ENCODE data around the gene MPDZ. TPM values are rescaled to one million over a fixed set of nuclear protein-coding genes. Genes with fewer than 3 reads are reported as not detected.

Gene MPDZ
- total RNA-seq, 1 donor from 2014 or later: 31.0 TPM

DNA sequence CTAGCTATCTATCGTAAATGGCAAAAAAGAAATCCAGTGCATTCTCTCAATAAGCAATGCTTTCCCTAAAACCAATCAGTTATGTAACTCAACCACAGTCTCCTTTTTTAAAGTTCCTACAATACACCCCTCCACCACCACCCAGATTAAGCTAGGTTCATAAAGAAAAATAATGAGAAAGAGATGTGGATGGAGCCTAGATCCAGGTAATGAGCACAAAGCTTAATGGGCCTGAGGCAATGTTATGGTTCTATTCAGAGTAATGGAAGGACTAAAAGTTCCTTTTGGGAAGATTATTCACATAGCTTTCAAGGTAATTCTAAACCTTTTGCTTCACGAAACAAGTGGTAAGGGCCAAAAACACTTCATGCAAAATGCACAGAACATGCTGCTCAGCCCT lies 113.5 kb downstream of the MPDZ start:
- Mint-ChIP-seq H3K9me3 (ENCODE audit: unreplicated experiment) (no peaks in the 10 kb centered on the region), H3K4me1 (ENCODE audit: low read depth, unreplicated experiment) (no peaks in the 10 kb centered on the region), H3K27ac (ENCODE audit: unreplicated experiment) (no peak overlapping the region), H3K27me3 (ENCODE audit: low read depth, unreplicated experiment) (no peaks in the 10 kb centered on the region), H3K36me3 (ENCODE audit: low read depth, unreplicated experiment) (peaks cover 4% of the 10 kb centered on the region), H3K4me3 (ENCODE audit: unreplicated experiment) (no peak overlapping the region)
- Histone ChIP-seq H3K79me2 (ENCODE audit: insufficient read depth, low read length) (no peaks in the 10 kb centered on the region), H3K4me1 (ENCODE audit: insufficient read depth, low read length) (no peaks in the 10 kb centered on the region), H3K4me3 (ENCODE audit: insufficient read depth, low read depth, low read length) (no peak overlapping the region), H3K9ac (ENCODE audit: low read length) (no peak overlapping the region), H3K4me2 (ENCODE audit: low read length) (no peak overlapping the region), H2AFZ (ENCODE audit: low read depth, low read length) (no peak overlapping the region), H3K9me3 (ENCODE audit: insufficient read depth, low read depth, low read length) (no peaks in the 10 kb centered on the region), H3K36me3 (ENCODE audit: insufficient read depth, low read length) (peaks cover 3% of the 10 kb centered on the region), H4K20me1 (ENCODE audit: insufficient read depth, low read length) (no peaks in the 10 kb centered on the region), H3K27ac (ENCODE audit: low read depth, low read length) (no peak overlapping the region), H3K27me3 (ENCODE audit: insufficient read depth, low read length) (no peaks in the 10 kb centered on the region)
- TF ChIP-seq EZH2 (IDR thresholded peaks at IDR 0.05; ENCODE audit: insufficient read depth, low read length): no peak
- TF ChIP-seq, protein P1, sequence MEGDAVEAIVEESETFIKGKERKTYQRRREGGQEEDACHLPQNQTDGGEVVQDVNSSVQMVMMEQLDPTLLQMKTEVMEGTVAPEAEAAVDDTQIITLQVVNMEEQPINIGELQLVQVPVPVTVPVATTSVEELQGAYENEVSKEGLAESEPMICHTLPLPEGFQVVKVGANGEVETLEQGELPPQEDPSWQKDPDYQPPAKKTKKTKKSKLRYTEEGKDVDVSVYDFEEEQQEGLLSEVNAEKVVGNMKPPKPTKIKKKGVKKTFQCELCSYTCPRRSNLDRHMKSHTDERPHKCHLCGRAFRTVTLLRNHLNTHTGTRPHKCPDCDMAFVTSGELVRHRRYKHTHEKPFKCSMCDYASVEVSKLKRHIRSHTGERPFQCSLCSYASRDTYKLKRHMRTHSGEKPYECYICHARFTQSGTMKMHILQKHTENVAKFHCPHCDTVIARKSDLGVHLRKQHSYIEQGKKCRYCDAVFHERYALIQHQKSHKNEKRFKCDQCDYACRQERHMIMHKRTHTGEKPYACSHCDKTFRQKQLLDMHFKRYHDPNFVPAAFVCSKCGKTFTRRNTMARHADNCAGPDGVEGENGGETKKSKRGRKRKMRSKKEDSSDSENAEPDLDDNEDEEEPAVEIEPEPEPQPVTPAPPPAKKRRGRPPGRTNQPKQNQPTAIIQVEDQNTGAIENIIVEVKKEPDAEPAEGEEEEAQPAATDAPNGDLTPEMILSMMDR (IDR thresholded peaks at IDR 0.05; ENCODE audit: insufficient read depth, low read depth, low read length): no peak
- FAIRE-seq (no peak), DNase-seq (ENCODE audit: low read depth) (no peak)

DNA sequence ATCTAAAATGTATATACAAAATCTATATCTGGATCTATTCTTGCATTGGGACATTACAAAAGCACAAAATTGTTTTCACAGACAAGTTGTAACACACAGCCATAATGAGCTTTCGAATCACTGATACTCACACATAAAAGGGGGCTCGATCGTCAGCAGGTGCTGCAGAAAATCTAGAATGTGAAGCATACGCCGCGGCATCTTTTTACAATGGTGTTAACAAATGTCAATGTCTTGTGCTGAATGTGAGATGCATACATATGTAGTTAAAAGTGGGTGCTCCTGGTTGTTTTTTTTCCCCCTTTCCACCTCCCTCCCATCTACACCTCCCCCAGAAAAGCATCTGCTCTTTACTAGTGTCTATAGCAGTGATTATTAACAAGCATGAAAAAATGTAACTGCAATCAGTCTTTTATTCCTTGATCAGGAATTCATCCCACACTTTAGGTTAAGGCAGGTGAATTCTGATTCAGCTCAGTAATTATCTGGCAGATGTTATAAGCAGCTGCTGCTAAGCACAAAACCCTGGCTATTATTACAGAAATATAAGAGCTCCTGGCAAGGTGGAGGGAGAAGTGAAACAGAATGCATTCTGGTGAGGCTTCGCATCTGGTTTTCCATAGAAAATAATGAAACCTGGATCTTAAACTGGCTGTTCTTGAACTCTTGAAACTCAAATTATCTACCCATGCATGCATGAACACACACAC lies 114.1 kb downstream of the MPDZ start:
- Mint-ChIP-seq H3K4me1 (ENCODE audit: low read depth, unreplicated experiment) (no peaks in the 10 kb centered on the region), H3K9me3 (ENCODE audit: unreplicated experiment) (no peaks in the 10 kb centered on the region), H3K27me3 (ENCODE audit: low read depth, unreplicated experiment) (no peaks in the 10 kb centered on the region), H3K36me3 (ENCODE audit: low read depth, unreplicated experiment) (peaks cover 5% of the 10 kb centered on the region), H3K27ac (ENCODE audit: unreplicated experiment) (no peak overlapping the region), H3K4me3 (ENCODE audit: unreplicated experiment) (no peak overlapping the region)
- DNase-seq (ENCODE audit: low read depth) (no peak), FAIRE-seq (peak; percentile 63)
- Histone ChIP-seq H3K79me2 (ENCODE audit: insufficient read depth, low read length) (no peaks in the 10 kb centered on the region), H3K4me3 (ENCODE audit: insufficient read depth, low read depth, low read length) (no peak overlapping the region), H3K9ac (ENCODE audit: low read length) (no peak overlapping the region), H3K4me2 (ENCODE audit: low read length) (no peak overlapping the region), H3K27ac (ENCODE audit: low read depth, low read length) (no peak overlapping the region), H4K20me1 (ENCODE audit: insufficient read depth, low read length) (no peaks in the 10 kb centered on the region), H2AFZ (ENCODE audit: low read depth, low read length) (no peak overlapping the region), H3K9me3 (ENCODE audit: insufficient read depth, low read depth, low read length) (no peaks in the 10 kb centered on the region), H3K4me1 (ENCODE audit: insufficient read depth, low read length) (no peaks in the 10 kb centered on the region), H3K27me3 (ENCODE audit: insufficient read depth, low read length) (no peaks in the 10 kb centered on the region), H3K36me3 (ENCODE audit: insufficient read depth, low read length) (peaks cover 3% of the 10 kb centered on the region)
- TF ChIP-seq, protein P1 (IDR thresholded peaks at IDR 0.05; ENCODE audit: insufficient read depth, low read depth, low read length): no peak
- TF ChIP-seq EZH2 (IDR thresholded peaks at IDR 0.05; ENCODE audit: insufficient read depth, low read length): no peak

DNA sequence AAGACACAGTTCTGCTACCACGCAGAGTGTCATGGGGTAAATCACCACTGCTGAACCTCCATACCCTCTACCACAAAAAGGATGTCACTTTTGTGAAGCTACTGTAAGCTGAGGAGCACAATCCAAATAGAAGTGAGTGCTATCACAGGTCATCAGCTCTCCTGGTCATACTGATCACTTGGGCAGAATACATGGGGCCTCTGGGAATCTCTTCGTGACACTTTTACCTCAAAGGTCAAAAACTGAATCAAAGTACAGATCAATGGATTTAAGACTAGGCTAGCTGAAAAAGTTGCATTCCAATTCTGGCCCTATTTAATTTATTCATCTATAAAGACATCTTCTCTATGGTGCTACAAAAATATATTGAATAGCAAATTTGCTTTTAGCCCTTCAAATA lies 115.5 kb downstream of the MPDZ start:
- Histone ChIP-seq H3K36me3 (ENCODE audit: insufficient read depth, low read length) (peaks cover 3% of the 10 kb centered on the region), H3K79me2 (ENCODE audit: insufficient read depth, low read length) (no peaks in the 10 kb centered on the region), H3K27me3 (ENCODE audit: insufficient read depth, low read length) (no peaks in the 10 kb centered on the region), H3K4me2 (ENCODE audit: low read length) (no peak overlapping the region), H4K20me1 (ENCODE audit: insufficient read depth, low read length) (no peaks in the 10 kb centered on the region), H3K27ac (ENCODE audit: low read depth, low read length) (no peak overlapping the region), H3K4me3 (ENCODE audit: insufficient read depth, low read depth, low read length) (no peak overlapping the region), H3K9me3 (ENCODE audit: insufficient read depth, low read depth, low read length) (no peaks in the 10 kb centered on the region), H2AFZ (ENCODE audit: low read depth, low read length) (no peak overlapping the region), H3K4me1 (ENCODE audit: insufficient read depth, low read length) (no peaks in the 10 kb centered on the region), H3K9ac (ENCODE audit: low read length) (no peak overlapping the region)
- no peak overlapping the region for H3K27ac Mint-ChIP-seq (ENCODE audit: unreplicated experiment)
- no peak for FAIRE-seq
- H3K36me3 Mint-ChIP-seq (ENCODE audit: low read depth, unreplicated experiment): peaks cover 5% of the 10 kb centered on the region
- TF ChIP-seq, protein P1 (IDR thresholded peaks at IDR 0.05; ENCODE audit: insufficient read depth, low read depth, low read length): no peak
- no peak for TF ChIP-seq EZH2 (IDR thresholded peaks at IDR 0.05; ENCODE audit: insufficient read depth, low read length)
- no peak for DNase-seq (ENCODE audit: low read depth)
- no peaks in the 10 kb centered on the region for H3K4me1 Mint-ChIP-seq (ENCODE audit: low read depth, unreplicated experiment)
- no peaks in the 10 kb centered on the region for H3K9me3 Mint-ChIP-seq (ENCODE audit: unreplicated experiment)
- no peaks in the 10 kb centered on the region for H3K27me3 Mint-ChIP-seq (ENCODE audit: low read depth, unreplicated experiment)
- no peak overlapping the region for H3K4me3 Mint-ChIP-seq (ENCODE audit: unreplicated experiment)

Measured in astrocyte (in vitro differentiated cells and primary cell).